Stimulated activated CD4-positive, alpha-beta T cell treated with anti-CD3 and anti-CD28 coated beads, Interleukin-2, amount 100 ng/mL, for 4 hours (primary cell): ENCODE data around the gene WDFY4.

Experiments used
- DNase-seq: peaks from one replicate; pipeline ENCODE4 v3.0.0-alpha.2; 2020; ENCODE audit warnings: low read depth

The WDFY4 gene

GRCh38 chr10:48655411-48656240, 29.0 kb upstream of the WDFY4 start:
- DNase-seq: no peak

GRCh38 chr10:48656241-48656913, 28.3 kb upstream of the WDFY4 start:
- DNase-seq: peak; percentile 64

GRCh38 chr10:48656914-48657305, 27.8 kb upstream of the WDFY4 start:
- no peak for DNase-seq

DNA sequence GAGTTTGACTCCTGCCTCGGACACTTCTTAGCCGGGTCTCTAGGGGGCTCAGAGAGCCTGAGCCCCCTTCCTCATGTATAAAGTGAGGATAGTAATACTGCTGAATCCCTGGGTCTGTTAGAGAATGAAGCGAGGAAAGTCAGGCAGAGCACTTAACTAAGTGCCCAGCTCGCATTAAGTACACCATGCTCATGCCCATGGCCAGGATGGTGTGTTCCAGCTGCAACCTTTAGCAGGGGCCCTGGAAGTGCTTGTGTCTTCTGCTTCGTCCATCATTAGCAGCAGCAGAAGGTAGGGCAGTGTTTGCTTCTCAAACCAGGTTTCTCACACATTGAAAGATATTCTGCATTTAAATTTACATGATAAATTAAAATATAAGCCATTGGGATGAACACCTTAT, 27.3 kb upstream of the WDFY4 start:
- DNase-seq: no peak

- DNase-seq: peak; percentile 14
Observed at GRCh38 chr10:48658243-48658974, 26.3 kb upstream of the WDFY4 start.

DNA sequence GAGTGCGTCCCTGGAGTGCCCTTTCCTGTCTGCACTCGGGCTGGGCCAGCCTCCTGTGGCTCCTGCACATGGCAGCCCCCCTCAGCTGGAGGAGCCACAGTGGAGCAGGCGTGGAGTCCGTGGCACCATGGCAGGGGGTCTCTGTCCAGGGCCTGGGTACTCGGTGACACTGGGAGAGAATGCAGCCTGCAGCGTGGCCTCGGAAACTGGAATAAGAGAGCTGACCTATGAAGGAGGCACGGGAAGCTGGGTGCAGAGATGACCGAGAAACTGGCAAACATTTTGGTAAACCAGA, 25.8 kb upstream of the WDFY4 start:
- DNase-seq: no peak

GRCh38 chr10:48659790-48660189, 24.9 kb upstream of the WDFY4 start:
- no peak for DNase-seq

GRCh38 chr10:48661441-48661840, 23.2 kb upstream of the WDFY4 start:
- no peak for DNase-seq

DNA sequence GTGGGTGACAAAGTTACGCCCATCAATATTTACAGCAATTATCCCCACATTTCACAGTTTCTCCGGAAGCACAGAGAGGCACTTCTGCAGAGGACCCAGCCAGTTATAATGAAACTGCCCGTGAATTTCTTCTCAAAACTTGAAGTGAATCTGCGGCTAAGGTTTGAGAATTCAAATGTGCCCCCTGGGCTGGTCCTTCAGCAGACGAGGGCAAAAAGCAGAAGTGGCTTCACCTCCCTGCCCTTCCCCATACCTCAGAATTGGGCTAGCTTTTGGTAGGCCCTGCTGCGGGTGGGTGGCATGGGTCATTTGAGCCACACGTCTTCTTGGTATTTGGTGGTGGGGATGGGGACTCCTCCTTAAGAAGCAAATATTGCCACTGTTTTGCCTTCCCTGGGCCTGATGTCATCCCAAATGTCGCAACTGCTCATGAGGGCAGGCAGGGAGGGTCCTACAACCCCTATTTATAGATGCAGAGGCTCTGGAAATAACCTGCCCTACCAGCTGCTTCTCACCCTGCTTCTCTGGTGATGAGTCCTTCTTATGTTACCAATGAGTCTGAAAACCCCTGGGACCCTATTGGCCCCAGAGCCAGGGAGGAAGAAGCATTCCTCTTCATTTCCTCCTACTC, 16.6 kb upstream of the WDFY4 start:
- DNase-seq: no peak

DNA sequence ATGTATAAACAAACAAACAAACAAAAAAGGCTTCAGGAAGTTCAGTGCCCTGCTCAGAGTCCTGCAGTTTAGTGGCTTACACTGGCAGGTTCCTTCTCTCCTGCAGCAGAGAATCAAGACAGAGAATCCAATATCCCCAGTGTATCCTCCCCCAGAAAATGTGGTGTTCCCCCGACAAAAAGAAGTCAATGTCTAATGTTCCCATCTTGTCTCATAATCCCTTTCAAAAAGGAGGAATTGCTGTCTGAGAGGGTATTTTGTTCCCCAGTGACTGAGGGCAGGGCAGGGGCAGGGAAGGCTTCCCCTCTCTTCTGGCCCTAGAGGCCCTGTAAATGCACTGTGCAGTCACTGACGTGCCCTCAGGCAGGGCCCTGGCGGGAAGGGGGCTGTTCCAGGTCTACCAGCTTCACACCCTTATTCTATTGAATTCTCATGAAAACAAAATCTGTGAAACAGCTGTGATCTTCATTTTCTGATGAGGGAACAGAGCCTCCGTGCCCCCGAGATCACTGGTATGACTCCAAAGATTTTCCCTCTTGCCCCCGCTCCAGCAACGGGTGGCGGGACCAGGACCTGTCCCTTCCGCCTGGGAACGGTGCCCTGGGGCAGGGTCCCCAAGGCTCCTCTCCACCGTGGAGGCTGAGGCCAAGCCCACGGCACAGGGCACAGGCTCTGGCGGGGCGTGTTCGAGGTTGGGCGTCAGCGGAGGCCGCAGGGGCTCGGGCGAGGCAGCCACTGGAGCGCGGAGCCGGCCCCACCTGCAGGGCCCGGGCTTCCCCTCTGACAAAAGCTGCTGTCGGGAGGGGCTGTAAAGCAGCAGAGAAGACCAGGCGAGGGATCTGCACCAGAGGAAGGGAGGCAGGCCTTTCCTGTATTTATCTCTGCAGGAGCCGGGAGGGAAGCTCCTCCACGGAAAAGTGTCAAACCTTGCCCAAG, 13.4 kb upstream of the WDFY4 start:
- no peak for DNase-seq

DNA sequence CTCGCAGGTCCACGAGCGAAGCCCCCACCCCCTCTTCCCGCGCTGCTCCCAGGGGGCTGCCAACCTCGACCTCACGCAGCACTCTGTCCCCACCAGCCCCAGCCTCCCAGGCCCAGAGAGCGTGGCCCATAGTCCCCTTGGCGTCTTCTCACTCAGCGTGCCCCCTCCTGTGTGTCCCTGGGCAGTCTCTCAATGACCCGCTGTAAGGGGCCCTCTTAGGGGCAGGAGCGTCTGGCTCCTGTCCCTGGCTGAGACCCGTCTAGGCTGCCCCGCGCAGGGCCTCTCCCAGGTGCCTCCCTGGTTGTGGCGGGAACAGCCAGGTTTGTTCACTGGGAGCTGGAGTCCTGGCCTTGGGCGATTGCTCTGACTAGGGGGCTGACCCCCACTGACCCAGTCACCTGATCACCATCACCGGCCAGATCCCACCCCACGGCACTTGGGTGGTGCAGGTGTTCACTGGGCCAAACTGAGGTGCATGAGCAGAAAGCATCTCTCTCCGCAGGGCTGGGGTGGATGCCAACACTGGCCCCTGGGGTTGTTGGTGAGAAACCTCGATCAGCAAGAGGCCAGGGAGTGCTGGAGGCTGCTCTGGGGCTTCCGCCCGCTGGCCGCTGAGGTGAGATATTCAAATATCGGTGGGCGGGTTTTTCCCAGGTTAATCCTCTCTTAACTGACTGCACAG, 12.6 kb upstream of the WDFY4 start:
- DNase-seq: no peak

- no peak for DNase-seq
Observed at GRCh38 chr10:48672596-48673265, 11.9 kb upstream of the WDFY4 start.

- DNase-seq: no peak
Observed at GRCh38 chr10:48677625-48678024, 7.0 kb upstream of the WDFY4 start.

GRCh38 chr10:48678041-48678440, 6.6 kb upstream of the WDFY4 start:
- no peak for DNase-seq

DNA sequence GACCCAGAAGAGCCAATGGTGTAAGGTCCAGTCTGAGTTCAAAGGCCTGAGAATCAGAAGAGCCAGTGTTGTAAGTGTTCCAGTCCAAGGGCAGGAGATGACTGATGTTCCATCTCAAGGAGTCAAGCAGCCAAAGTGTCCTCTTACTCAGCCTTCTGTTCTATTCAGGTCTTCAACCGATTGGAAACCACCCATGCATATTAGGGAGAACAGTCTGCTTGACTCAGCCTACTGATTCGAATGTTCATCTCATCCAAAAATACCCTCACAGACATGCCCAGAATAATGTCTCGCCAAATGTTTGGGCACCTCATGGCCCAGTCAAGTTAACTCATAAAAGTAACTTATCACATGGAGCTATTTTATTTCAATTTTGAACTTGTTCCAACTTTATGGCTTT, 2.9 kb upstream of the WDFY4 start:
- no peak for DNase-seq

DNA sequence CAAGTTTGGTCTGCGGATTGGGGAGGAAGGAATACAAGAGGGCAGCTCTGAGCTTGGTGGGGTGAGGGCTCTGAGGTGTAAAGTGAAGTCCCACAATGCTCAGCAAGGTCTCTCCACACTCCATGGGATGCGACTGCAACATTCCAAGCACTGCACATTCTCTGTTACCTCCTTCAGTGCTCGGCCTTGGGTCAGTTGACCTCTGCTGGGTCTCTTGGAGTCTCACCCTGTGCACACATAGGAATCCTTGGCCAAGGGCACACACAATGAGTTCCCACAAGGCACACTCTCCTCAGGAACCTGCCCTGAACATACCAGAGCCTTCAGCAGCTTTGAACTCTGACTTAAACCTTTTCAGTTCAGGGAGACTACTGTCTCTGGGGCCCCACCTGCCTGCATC, 2.4 kb upstream of the WDFY4 start:
- no peak for DNase-seq

- no peak for DNase-seq
Observed at GRCh38 chr10:48683424-48683823, 1.2 kb upstream of the WDFY4 start.

DNA sequence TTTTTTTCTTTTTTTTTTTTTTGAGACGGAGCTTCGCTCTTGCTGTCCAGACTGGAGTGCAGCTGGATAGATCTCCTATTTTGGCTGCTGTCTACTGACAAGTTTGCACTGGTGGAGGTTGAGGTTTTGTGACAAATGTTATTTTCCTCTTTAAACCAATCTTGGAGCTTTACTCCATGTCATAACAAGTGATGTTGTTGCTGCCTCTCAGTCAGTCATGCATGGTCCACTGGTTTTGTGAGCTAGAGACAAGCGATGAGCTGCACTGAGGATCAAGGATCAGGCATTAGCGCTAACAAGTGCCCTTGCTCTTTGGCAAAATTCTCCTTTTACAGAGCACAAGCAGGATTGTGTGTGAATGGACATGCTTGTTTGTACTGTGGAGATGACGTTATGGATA, 805 bp upstream of the WDFY4 start:
- DNase-seq: no peak

- no peak for DNase-seq
Observed at GRCh38 chr10:48684463-48684791, 246 bp upstream of the WDFY4 start.

- no peak for DNase-seq
Observed at GRCh38 chr10:48685731-48686130, 1.1 kb downstream of the WDFY4 start.
